Choroid plexus epithelial cell (primary cell): ENCODE data around the gene PPARG.

Experiments
- DNase-seq: peaks from one replicate; pipeline ENCODE4 v3.0.0-alpha.2; 2010; ENCODE audit warnings: low read depth
- H3K4me3 ChIP-seq: 2 replicates; pipeline ENCODE4 v1.5.1; 2011; ENCODE audit warnings: low read depth, mild to moderate bottlenecking, control low read depth, low read length, moderate library complexity
- TF ChIP-seq, protein P1 (sequence below): conservative IDR thresholded peaks from 2 replicates; pipeline ENCODE4 v1.5.1; 2011; ENCODE audit warnings: low read depth, mild to moderate bottlenecking, control low read depth, inconsistent platforms, low read length, moderate library complexity

PPARG gene

DNA sequence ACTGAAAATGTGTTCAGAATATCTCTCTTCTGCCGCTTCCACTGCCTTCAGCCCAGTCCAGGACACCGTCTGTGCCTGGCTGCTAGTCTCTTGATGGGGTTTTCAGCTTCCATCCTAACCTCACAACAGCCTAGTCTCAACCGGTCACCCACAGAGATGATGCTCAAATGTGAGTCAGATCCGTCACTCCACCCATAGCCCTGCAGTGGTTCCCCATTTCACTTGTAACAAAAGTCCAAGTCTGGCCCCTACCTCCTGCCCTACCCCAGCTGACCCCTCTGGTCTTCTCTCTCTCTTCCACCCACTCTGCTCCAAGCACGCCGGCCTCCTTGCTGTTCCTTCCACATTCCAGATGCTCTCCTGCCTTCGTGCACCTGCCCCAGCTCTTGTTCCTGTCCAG lies 68.1 kb downstream of the PPARG start:
- TF ChIP-seq, protein P1, sequence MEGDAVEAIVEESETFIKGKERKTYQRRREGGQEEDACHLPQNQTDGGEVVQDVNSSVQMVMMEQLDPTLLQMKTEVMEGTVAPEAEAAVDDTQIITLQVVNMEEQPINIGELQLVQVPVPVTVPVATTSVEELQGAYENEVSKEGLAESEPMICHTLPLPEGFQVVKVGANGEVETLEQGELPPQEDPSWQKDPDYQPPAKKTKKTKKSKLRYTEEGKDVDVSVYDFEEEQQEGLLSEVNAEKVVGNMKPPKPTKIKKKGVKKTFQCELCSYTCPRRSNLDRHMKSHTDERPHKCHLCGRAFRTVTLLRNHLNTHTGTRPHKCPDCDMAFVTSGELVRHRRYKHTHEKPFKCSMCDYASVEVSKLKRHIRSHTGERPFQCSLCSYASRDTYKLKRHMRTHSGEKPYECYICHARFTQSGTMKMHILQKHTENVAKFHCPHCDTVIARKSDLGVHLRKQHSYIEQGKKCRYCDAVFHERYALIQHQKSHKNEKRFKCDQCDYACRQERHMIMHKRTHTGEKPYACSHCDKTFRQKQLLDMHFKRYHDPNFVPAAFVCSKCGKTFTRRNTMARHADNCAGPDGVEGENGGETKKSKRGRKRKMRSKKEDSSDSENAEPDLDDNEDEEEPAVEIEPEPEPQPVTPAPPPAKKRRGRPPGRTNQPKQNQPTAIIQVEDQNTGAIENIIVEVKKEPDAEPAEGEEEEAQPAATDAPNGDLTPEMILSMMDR: no peak
- H3K4me3 ChIP-seq: no peak overlapping the region
- no peak for DNase-seq

DNA sequence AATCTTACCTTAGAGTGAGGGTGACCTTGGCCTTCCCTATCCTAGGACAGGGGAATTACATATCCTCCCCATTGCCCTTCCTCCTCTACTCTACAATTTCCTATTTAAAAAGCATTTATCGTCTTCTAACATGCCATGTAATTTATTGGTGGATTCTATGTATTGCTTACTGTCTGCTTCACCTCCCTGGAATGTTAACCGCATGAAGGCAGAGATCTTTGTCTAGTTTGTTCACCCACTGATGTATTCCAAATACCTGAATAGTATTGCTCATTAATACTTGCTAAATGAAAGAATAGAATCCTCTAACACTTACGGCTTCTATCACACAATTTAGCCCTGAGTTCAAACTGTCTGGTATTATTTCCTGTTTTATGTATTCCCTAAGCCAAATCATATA lies 68.6 kb downstream of the PPARG start:
- no peak for DNase-seq
- H3K4me3 ChIP-seq: no peak overlapping the region

DNA sequence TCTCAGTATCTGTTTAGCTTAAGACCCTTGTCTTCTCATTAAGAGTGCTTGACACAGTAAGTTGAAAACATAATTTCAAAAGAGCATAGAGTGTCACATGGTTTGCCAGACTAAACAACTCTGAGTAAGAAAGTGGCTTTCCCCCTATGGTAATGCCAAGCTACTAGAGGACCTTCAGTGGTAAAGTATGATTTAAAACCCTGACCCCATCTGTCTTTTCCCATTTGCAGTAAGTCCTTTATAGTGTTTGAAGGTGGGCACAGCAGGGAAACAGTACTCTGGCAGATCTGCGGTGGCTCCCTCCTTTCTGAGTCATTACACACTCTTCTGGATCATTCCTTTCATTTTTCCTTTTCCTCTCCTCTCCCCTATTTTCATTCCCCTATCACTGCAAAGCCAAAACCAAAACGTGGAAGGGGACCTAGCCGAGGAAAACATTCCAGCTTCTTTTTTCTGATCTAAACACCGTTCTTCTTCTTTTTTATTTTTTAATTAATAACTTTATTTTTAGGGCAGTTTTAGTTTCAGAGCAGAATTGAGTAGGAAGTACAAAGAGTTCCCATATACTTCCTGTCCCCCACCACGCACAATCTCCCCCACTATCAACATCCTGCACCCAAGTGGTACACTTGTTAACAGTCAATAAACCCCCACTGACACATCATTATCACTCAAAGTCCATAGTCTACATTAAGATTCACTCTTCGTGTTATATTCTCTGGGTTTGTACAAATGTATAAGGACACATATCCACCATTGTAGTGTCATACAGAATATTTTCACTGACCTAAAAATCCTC lies 74.7 kb downstream of the PPARG start:
- DNase-seq: peak; percentile 65
- no peak overlapping the region for H3K4me3 ChIP-seq
- TF ChIP-seq, protein P1: no peak

More for the DNA sequence above, 68.6 kb downstream of the PPARG start:
- TF ChIP-seq, protein P1: no peak

DNA sequence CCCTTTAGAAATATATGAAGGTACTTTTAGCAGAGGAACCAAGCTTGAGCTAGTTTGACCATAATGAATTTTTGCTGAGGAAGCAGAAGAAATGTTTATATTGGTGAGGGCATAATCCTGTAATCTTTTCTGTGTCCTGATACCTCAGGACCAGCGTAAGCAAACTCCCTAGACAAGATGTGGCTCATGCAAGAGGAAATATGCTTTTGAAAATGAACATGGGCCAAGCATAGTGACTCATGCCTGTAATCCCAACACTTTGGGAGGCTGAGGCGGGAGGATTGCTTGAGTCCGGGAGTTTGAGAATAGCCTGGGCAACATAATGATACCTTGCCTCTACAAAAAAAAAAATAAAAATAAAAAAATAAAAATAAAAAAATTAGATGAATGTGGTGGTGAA lies 78.5 kb downstream of the PPARG start:
- TF ChIP-seq, protein P1: no peak

DNA sequence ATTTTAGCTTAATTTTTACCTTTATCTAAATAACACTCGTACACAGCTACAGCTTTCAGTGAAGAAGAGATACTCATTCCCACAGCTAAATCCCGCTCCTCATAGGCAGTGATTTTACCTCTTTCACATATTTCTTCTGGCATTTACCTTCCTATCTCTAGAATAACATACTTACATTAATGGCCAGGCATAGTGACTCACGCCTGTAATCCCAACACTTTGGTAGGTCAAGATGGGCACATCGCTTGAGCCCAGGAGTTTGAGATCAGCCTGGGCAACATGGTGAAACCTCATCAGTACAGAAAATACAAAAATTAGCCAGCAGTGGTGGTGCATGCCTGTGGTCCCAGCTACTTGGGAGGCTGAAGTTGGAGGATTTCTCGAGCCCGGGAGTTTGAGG lies 80.2 kb downstream of the PPARG start:
- H3K4me3 ChIP-seq: no peak overlapping the region
- no peak for DNase-seq
- TF ChIP-seq, protein P1: no peak

More for the DNA sequence above, 78.5 kb downstream of the PPARG start:
- no peak overlapping the region for H3K4me3 ChIP-seq
- DNase-seq: peak; percentile 23

DNA sequence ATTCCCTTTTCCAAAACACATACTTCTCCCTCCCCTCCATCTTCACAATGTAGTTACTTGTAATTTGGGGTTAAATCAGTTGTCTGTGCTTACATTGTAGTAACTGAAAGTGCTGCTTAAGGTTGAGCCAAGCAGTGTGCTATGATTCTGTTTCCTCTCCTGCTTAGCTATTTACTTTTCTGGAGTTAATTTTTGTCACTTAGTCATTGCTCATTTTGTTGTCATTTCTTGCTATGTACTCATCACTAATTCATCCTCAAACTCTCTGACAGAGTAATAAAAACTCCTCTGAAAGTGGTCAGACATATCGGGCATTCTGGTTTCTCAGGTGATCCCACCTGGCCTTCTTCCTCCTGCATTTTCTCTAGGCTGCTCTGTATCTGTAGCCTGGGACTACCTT lies 80.7 kb downstream of the PPARG start:
- no peak overlapping the region for H3K4me3 ChIP-seq
- no peak for DNase-seq
- TF ChIP-seq, protein P1: no peak

DNA sequence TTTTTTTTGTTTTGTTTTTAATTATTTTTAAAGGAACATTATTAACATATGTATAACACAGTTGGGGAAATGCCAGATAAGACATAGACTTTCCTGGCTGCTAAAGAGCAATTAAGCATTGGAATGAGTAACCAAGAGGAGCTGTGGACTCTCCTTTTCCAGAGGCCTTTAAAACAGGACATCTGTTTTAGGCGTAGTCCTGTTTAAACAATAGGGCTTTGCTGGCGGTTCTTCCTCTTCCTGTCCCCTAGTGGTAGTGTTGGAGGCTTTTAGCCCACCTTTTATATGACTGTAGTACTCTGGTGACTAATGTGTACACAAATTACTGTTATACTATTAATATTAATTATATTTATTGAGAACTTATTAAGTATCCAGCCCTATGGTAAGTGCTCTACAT lies 81.9 kb downstream of the PPARG start:
- DNase-seq: peak; percentile 30
- TF ChIP-seq, protein P1: peak; percentile 43
- no peak overlapping the region for H3K4me3 ChIP-seq
